Vagina (tissue), 2 donors: ENCODE measurements around the gene CNBP. TPM values are rescaled to one million over a fixed set of nuclear protein-coding genes. Genes with fewer than 3 reads are reported as not detected.

Experiments
- DNase-seq, 2 donors: peaks; one replicate each; pipeline ENCODE4 v3.0.0-alpha.2; 2017; ENCODE audit errors: extremely low spot score in 2 of 2
- H3K27ac ChIP-seq: fragments of 200-600 bp; sonication (generic); one replicate; pipeline ENCODE4 v1.5.1; 2019
- H3K27me3 ChIP-seq: fragments of 200-600 bp; sonication (generic); one replicate; pipeline ENCODE4 v1.5.1; 2019
- H3K36me3 ChIP-seq, 2 donors: fragments of 200-600 bp; sonication (generic); one replicate each; pipeline ENCODE4 v1.5.1; 2017 to 2019
- H3K4me1 ChIP-seq: fragments of 200-600 bp; sonication (generic); one replicate; pipeline ENCODE4 v1.5.1; 2019
- H3K4me3 ChIP-seq, 2 donors: fragments of 200-600 bp; sonication (generic); 1 replicate in 1 of 2; 2 replicates in 1 of 2; pipeline ENCODE4 v1.5.1; 2016 to 2019
- H3K9me3 ChIP-seq: fragments of 200-600 bp; sonication (generic); one replicate; pipeline ENCODE4 v1.5.1; 2019
- CTCF ChIP-seq, 3 experiments: fragments of 450-650 bp in 2 of 3; fragments of 200-600 bp in 1 of 3; sonication (generic) in 1 of 3; IDR thresholded peaks; one replicate each; pipeline ENCODE4 v1.5.1; 2017 to 2019; ENCODE audit warnings: antibody characterized with exemption in 3 of 3, mild to moderate bottlenecking in 2 of 3, moderate library complexity in 2 of 3
- POLR2A ChIP-seq, 2 donors: fragments of 450-650 bp; IDR thresholded peaks; one replicate each; pipeline ENCODE4 v1.6.1; 2017; ENCODE audit warnings: antibody characterized with exemption in 2 of 2, mild to moderate bottlenecking in 2 of 2, moderate library complexity in 2 of 2
- POLR2AphosphoS5 ChIP-seq, 2 donors: sonication (generic); formaldehyde crosslinking; IDR thresholded peaks; one replicate each; pipeline ENCODE4 v1.9.0; 2017; ENCODE audit warnings: antibody characterized with exemption in 2 of 2, mild to moderate bottlenecking in 2 of 2, low read depth in 1 of 2; ENCODE audit not compliant: insufficient read depth in 1 of 2
- intact Hi-C: fragments of 100-400 bp; cut with DNase I; formaldehyde crosslinking; loops from one replicate; pipeline ENCODE4 v1.15.1; 2023
- total RNA-seq: library from RNA; depleted of rRNA; stranded (reverse); fragments of >200 nt; gene quantifications from one replicate; pipeline ENCODE4 v1.2.3, GENCODE V29; 2016

CNBP gene
- total RNA-seq, 1 donor from 2014 or later: 405 TPM

DNA sequence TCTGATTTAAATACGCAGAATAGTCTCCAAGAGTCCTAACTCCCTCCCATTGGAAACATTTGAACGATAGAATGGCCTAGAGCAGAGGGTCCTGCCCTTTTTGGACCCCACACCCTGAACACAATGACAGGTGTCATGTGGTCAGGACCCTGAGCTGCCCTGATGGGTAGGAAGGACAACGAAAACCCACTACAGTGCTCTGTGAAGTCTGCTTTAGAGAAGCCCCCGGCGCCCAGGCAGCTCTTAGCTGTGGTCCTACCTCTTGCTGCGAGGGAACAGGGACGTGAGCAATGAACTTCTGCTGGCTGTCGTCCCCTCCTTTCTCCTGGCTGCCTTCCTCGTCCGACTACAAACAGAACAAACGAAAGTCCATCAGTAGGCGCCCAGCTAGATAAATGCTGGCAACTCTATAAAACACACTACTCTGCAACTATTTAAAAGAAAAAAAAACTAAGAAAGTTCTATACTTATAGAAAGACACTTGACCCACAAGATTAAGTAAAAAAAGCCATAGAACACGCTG lies 53.3 kb downstream of the CNBP start:
- TF ChIP-seq POLR2A (IDR thresholded peaks at IDR 0.05) (no peak), CTCF (IDR thresholded peaks at IDR 0.05) (no peak), POLR2AphosphoS5 (IDR thresholded peaks at IDR 0.05; ENCODE audit: insufficient read depth in 1 of 2, low read depth in 1 of 2) (no peak)
- Histone ChIP-seq H3K4me3 (no peak overlapping the region), H3K27me3 (no peaks in the 10 kb centered on the region), H3K4me1 (no peaks in the 10 kb centered on the region), H3K27ac (no peak overlapping the region), H3K36me3 (peaks cover 0 to 74% of the 10 kb centered on the region in 2 donors), H3K9me3 (no peaks in the 10 kb centered on the region)
- no peak for DNase-seq
- intact Hi-C loops: no loop called here

DNA sequence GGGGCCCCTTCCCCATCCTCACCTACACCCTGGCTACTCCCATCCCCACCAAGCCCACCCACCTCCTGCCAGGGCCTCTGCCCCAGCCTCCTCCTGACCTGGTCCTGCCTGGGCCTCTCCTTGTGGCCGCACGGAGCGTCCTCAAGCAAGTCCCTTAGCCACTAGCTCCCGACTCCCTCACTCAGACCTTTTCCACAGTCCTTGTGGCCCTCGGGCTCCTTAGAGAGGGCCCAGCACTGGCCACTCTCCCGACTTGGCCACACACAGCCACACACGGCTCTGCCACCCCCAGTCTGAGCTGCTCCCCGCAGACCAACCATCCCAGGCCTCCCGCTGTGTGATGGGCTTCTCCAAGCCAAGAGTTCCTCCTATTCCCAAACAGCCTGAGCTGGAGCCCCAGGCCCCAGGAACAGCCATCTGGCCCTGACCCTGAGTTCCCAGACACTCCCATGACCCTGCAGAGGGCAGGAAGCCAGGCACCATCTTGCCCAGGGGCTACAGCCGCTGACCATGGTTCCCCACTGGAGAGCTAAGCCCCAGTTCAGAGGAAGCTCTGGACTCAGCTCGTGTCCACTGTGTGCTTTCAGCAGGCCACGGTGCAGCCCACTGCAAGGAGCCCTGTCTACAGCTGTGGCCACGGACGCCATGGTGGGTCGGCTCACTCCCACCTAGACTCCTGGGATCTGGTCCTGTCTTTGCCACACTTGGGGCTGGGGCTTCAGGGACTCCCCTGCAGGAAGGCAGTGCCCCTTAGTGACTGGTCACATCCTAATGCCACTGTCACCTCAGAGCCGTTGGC lies 55.1 kb downstream of the CNBP start:
- Histone ChIP-seq H3K9me3 (no peaks in the 10 kb centered on the region), H3K27ac (no peak overlapping the region), H3K4me3 (no peak overlapping the region), H3K36me3 (peaks cover 0 to 56% of the 10 kb centered on the region in 2 donors), H3K4me1 (no peaks in the 10 kb centered on the region), H3K27me3 (no peaks in the 10 kb centered on the region)
- no peak for TF ChIP-seq CTCF (IDR thresholded peaks at IDR 0.05)
- TF ChIP-seq POLR2A (IDR thresholded peaks at IDR 0.05): no peak
- TF ChIP-seq POLR2AphosphoS5 (IDR thresholded peaks at IDR 0.05; ENCODE audit: insufficient read depth in 1 of 2, low read depth in 1 of 2): no peak
- intact Hi-C loops: loop anchor here (10.0 kb wide), 1 partner anchor 74 kb away; no protein-coding TSS in a partner anchor
- no peak for DNase-seq

- intact Hi-C loops: loop anchor here (10.0 kb wide), 1 partner anchor 72 kb away; no protein-coding TSS in a partner anchor
- no peaks in the 10 kb centered on the region for H3K27me3 ChIP-seq
- H3K27ac ChIP-seq: no peak overlapping the region
- H3K9me3 ChIP-seq: no peaks in the 10 kb centered on the region
- no peak for TF ChIP-seq POLR2A (IDR thresholded peaks at IDR 0.05)
- no peak for TF ChIP-seq CTCF (IDR thresholded peaks at IDR 0.05)
- no peak for TF ChIP-seq POLR2AphosphoS5 (IDR thresholded peaks at IDR 0.05; ENCODE audit: insufficient read depth in 1 of 2, low read depth in 1 of 2)
- no peak overlapping the region for H3K4me3 ChIP-seq
- H3K4me1 ChIP-seq: no peaks in the 10 kb centered on the region
- no peak for DNase-seq
- H3K36me3 ChIP-seq: peaks cover 0 to 39% of the 10 kb centered on the region in 2 donors
Observed at GRCh38 chr3:129126726-129127280, 56.9 kb downstream of the CNBP start.

DNA sequence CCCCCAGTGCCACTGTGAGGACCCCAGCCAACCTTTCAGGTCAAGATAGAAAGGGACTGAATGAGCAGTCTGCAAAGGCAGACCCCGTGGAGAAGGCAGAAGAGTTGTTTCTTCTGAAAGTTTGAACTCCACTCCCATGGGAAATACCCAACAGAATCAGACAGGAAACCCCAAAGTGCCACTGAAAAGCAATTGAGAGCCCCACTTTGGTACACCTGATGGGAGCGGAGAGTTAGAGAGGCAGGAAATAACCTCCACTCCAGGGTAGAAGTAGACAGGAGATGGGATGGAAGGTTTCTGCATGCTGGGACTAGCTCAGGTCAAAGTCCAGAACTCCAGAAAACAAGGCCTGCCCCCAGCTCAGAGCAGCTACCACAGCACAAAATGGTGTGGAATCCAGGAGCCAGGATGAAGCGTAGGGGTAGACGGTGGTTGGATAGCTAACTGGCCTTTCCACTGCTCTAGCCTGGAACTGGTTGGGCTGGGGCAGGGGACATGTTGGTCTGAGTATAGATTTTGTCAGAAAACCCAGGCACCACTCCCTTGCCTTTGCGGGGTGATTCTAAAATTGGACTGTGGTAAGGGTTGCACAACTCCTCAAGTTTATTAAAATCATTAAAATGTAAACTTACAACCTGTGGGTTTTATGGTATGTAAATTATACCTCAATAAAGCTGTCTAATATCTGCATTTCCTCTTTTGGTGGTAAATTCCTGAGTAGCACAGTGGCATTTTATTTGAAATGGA lies 60.2 kb downstream of the CNBP start:
- H3K36me3 ChIP-seq: peaks cover 0 to 6% of the 10 kb centered on the region in 2 donors
- no peak overlapping the region for H3K4me3 ChIP-seq
- no peak for DNase-seq
- H3K4me1 ChIP-seq: peaks cover 20% of the 10 kb centered on the region
- TF ChIP-seq CTCF (IDR thresholded peaks at IDR 0.05) (no peak), POLR2A (IDR thresholded peaks at IDR 0.05) (no peak), POLR2AphosphoS5 (IDR thresholded peaks at IDR 0.05; ENCODE audit: insufficient read depth in 1 of 2, low read depth in 1 of 2) (no peak)
- H3K27ac ChIP-seq: no peak overlapping the region
- H3K9me3 ChIP-seq: no peaks in the 10 kb centered on the region
- intact Hi-C loops: loop anchor here (10.0 kb wide), 1 partner anchor 69 kb away; no protein-coding TSS in a partner anchor
- H3K27me3 ChIP-seq: no peaks in the 10 kb centered on the region
